GM10248 (cell line): Measurements from ENCODE around the gene C3orf20.

ENCODE experiments used
- CTCF ChIA-PET: fragments of 300-600 bp; sonication (Branson Sonifier 250); formaldehyde crosslinking; extraction: SDS; loops from one replicate; lab custom pipeline; 2021; ENCODE audit warnings: antibody characterized with exemption; lab: Yijun Ruan, JAX
- POLR2A ChIA-PET: fragments of 350-650 bp; sonication (Branson Sonifier 250); formaldehyde crosslinking; extraction: SDS; loops from one replicate; lab custom pipeline; 2020; ENCODE audit warnings: antibody characterized with exemption; lab: Yijun Ruan, JAX
- DNase-seq: peaks from one replicate; pipeline ENCODE4 v3.0.0; 2012; ENCODE audit errors: extremely low spot score
- CTCF ChIP-seq: IDR thresholded peaks from 2 replicates; pipeline ENCODE4 v1.5.1; 2012; ENCODE audit warnings: mild to moderate bottlenecking, low read depth; ENCODE audit errors: extremely low read depth, missing control alignments, control extremely low read depth

The C3orf20 gene

GRCh38 chr3:14761121-14761672 is 86.3 kb downstream of the C3orf20 start:
- CTCF ChIA-PET: interaction anchor here (0.7 to 12.7 kb wide), 5 partner anchors 12 to 56 kb away, joined by 3 to 73 read pairs (median 3); no protein-coding TSS in a partner anchor
- TF ChIP-seq CTCF: no peak
- POLR2A ChIA-PET: no interaction called here
- DNase-seq: peak; percentile 35

- CTCF ChIA-PET: interaction anchor here (1.0 to 12.7 kb wide), 3 partner anchors 20 to 57 kb away, joined by 3 to 73 read pairs (median 3); no protein-coding TSS in a partner anchor
- POLR2A ChIA-PET: no interaction called here
- no peak for DNase-seq
- no peak for TF ChIP-seq CTCF
These were observed 86.9 kb downstream of the C3orf20 start for GRCh38 chr3:14761866-14762265.

GRCh38 chr3:14762701-14763100 is 87.8 kb downstream of the C3orf20 start:
- DNase-seq: no peak
- TF ChIP-seq CTCF: no peak
- ChIA-PET CTCF (interaction anchor here (12.7 kb wide), 1 partner anchor 19 kb away, joined by 73 read pairs; no protein-coding TSS in a partner anchor), POLR2A (no interaction called here)

- CTCF ChIA-PET: interaction anchor here (0.7 to 12.7 kb wide), 4 partner anchors 10 to 926 kb away, joined by 3 to 73 read pairs (median 6); no protein-coding TSS in a partner anchor
- POLR2A ChIA-PET: no interaction called here
- TF ChIP-seq CTCF: no peak
- DNase-seq: no peak
These were observed 89.6 kb downstream of the C3orf20 start for GRCh38 chr3:14764331-14765059.

- ChIA-PET CTCF (interaction anchor here (0.7 to 12.7 kb wide), 3 partner anchors 15 to 926 kb away, joined by 3 to 73 read pairs (median 7); no protein-coding TSS in a partner anchor), POLR2A (no interaction called here)
- TF ChIP-seq CTCF: no peak
- no peak for DNase-seq
These were observed 90.1 kb downstream of the C3orf20 start for GRCh38 chr3:14765060-14765400.

GRCh38 chr3:14765576-14766427 is 90.9 kb downstream of the C3orf20 start:
- TF ChIP-seq CTCF: no peak
- POLR2A ChIA-PET: no interaction called here
- CTCF ChIA-PET: interaction anchor here (0.9 to 12.7 kb wide), 2 partner anchors 16 to 155 kb away, joined by 3 to 73 read pairs; no protein-coding TSS in a partner anchor
- no peak for DNase-seq
